HFFc6 (cell line): ENCODE measurements around the gene TOR1AIP2. TPM values are rescaled to one million over a fixed set of nuclear protein-coding genes. Genes with fewer than 3 reads are reported as not detected.

Experiments
- DNase-seq: peaks from one replicate; pipeline ENCODE4 v3.0.0-alpha.2; 2018
- H3K27ac Mint-ChIP-seq: 2 replicates; pipeline ENCODE4 v1.8.0; 2020; ENCODE audit warnings: mild to moderate bottlenecking, mixed read lengths
- H3K27me3 Mint-ChIP-seq: 2 replicates; pipeline ENCODE4 v1.8.0; 2021; ENCODE audit warnings: mild to moderate bottlenecking, moderate library complexity, mixed read lengths; ENCODE audit not compliant: insufficient read depth
- H3K36me3 Mint-ChIP-seq: 2 replicates; pipeline ENCODE4 v1.8.0; 2021; ENCODE audit warnings: low read depth, mixed read lengths
- H3K4me1 Mint-ChIP-seq: 2 replicates; pipeline ENCODE4 v1.8.0; 2020; ENCODE audit warnings: low read depth, mixed read lengths
- H3K4me3 Mint-ChIP-seq: 2 replicates; pipeline ENCODE4 v1.8.0; 2020; ENCODE audit warnings: mild to moderate bottlenecking, moderate library complexity, mixed read lengths
- H3K9me3 Mint-ChIP-seq: 2 replicates; pipeline ENCODE4 v1.8.0; 2020; ENCODE audit warnings: mild to moderate bottlenecking, mixed read lengths
- CTCF ChIP-seq: fragments of 200-600 bp; sonication (generic); IDR thresholded peaks from 2 replicates; pipeline ENCODE4 v1.5.0; 2021; ENCODE audit warnings: antibody characterized with exemption, mild to moderate bottlenecking
- total RNA-seq, 6 experiments: library from RNA; stranded (reverse); fragmentation: NEBNext Ultra II Directional; extraction: Animal tissue kit (Norgen Biotek cat#: 25700); gene quantifications; 2 replicates in 1 of 6; 3 replicates in 5 of 6; pipeline ENCODE4 v1.2.3, GENCODE V29; 2021

The TOR1AIP2 gene
- total RNA-seq, 6 experiments from 2014 or later: 89.7 to 127 (median 108) TPM

GRCh38 chr1:179910934-179911333 lies 33.3 kb upstream of the TOR1AIP2 start:
- Mint-ChIP-seq H3K27ac (no peak overlapping the region), H3K4me1 (no peaks in the 10 kb centered on the region), H3K27me3 (no peaks in the 10 kb centered on the region; the same call in 1 of the 2 replicates), H3K4me3 (no peak overlapping the region), H3K36me3 (peaks cover 14% of the 10 kb centered on the region), H3K9me3 (no peaks in the 10 kb centered on the region)
- TF ChIP-seq CTCF: no peak
- DNase-seq: no peak

GRCh38 chr1:179889589-179889988 lies 12.0 kb upstream of the TOR1AIP2 start:
- no peak overlapping the region for H3K4me3 Mint-ChIP-seq
- no peaks in the 10 kb centered on the region for H3K9me3 Mint-ChIP-seq
- no peak for TF ChIP-seq CTCF
- no peaks in the 10 kb centered on the region for H3K27me3 Mint-ChIP-seq
- H3K36me3 Mint-ChIP-seq: peaks cover 8% of the 10 kb centered on the region
- no peak for DNase-seq
- H3K27ac Mint-ChIP-seq: no peak overlapping the region
- H3K4me1 Mint-ChIP-seq: peaks cover 14% of the 10 kb centered on the region

- DNase-seq: no peak
- peaks cover 26% of the 10 kb centered on the region for H3K4me1 Mint-ChIP-seq
- no peaks in the 10 kb centered on the region for H3K9me3 Mint-ChIP-seq
Observed at GRCh38 chr1:179888071-179888470, 10.5 kb upstream of the TOR1AIP2 start.

GRCh38 chr1:179883745-179884138 lies 6.1 kb upstream of the TOR1AIP2 start:
- Mint-ChIP-seq H3K4me1 (peaks cover 41% of the 10 kb centered on the region), H3K4me3 (peak overlapping the region; percentile 96), H3K27ac (peak overlapping the region; percentile 100), H3K9me3 (no peaks in the 10 kb centered on the region), H3K36me3 (peaks cover 12% of the 10 kb centered on the region), H3K27me3 (peaks cover 2% of the 10 kb centered on the region)
- TF ChIP-seq CTCF: no peak
- DNase-seq: no peak

More at GRCh38 chr1:179888071-179888470, 10.5 kb upstream of the TOR1AIP2 start:
- Mint-ChIP-seq H3K27ac (no peak overlapping the region), H3K27me3 (no peaks in the 10 kb centered on the region), H3K4me3 (no peak overlapping the region), H3K36me3 (peaks cover 12% of the 10 kb centered on the region)
- TF ChIP-seq CTCF: no peak

GRCh38 chr1:179883040-179883744 lies 5.6 kb upstream of the TOR1AIP2 start:
- no peak for TF ChIP-seq CTCF
- Mint-ChIP-seq H3K27me3 (peaks cover 2% of the 10 kb centered on the region), H3K27ac (peak overlapping the region; percentile 100), H3K36me3 (peaks cover 12% of the 10 kb centered on the region), H3K9me3 (no peaks in the 10 kb centered on the region), H3K4me1 (peaks cover 46% of the 10 kb centered on the region), H3K4me3 (peak overlapping the region; percentile 96)
- no peak for DNase-seq
